Measurements from ENCODE around the gene ATP10A. TPM values are rescaled to one million over a fixed set of nuclear protein-coding genes. Genes with fewer than 3 reads are reported as not detected.

Gene ATP10A
- total and polyA plus RNA-seq, 9 donors = 0.28 to 3.2 (median 1.1) TPM

- intact Hi-C loops (cut with DNase I) = no loop called here
- H3K4me3 ChIP-seq = no peak overlapping the region
- H3K27ac ChIP-seq = peak overlapping the region; percentile 27 to 42
- H3K9me3 ChIP-seq = no peaks in the 10 kb centered on the region
- H3K4me1 ChIP-seq (ENCODE audit: insufficient read depth) = peaks cover 11% of the 10 kb centered on the region
- peak in 3 of 5 donors; percentile 24 to 46 (median 43) for DNase-seq
- H3K27me3 ChIP-seq = no peaks in the 10 kb centered on the region
- 64 to 71% (median 69%) methylated on average over 25 of the region's 25 CpGs for WGBS, 3 donors
- TF ChIP-seq CTCF (IDR thresholded peaks at IDR 0.05) (no peak), EP300 (IDR thresholded peaks at IDR 0.05) (no peak), POLR2A (IDR thresholded peaks at IDR 0.05) (no peak)
- no peaks in the 10 kb centered on the region for H3K36me3 ChIP-seq
Observed at GRCh38 chr15:25797936-25798901, 64.9 kb downstream of the ATP10A start.

- Histone ChIP-seq H3K4me1 (ENCODE audit: insufficient read depth) (peaks cover 11% of the 10 kb centered on the region), H3K4me3 (no peak overlapping the region), H3K9me3 (no peaks in the 10 kb centered on the region), H3K36me3 (no peaks in the 10 kb centered on the region), H3K27me3 (no peaks in the 10 kb centered on the region), H3K27ac (peak overlapping the region; percentile 6 to 42)
- no peak for TF ChIP-seq POLR2A (IDR thresholded peaks at IDR 0.05)
- no peak for TF ChIP-seq CTCF (IDR thresholded peaks at IDR 0.05)
- TF ChIP-seq EP300 (IDR thresholded peaks at IDR 0.05) = no peak
- 40 to 46% (median 45%) methylated on average over 7 to 8 of the region's 8 CpGs for WGBS, 3 donors
- no peak for DNase-seq
- intact Hi-C loops (cut with DNase I) = no loop called here
Observed at GRCh38 chr15:25797511-25797935, 65.6 kb downstream of the ATP10A start.

GRCh38 chr15:25797035-25797434 lies 66.1 kb downstream of the ATP10A start:
- TF ChIP-seq POLR2A (IDR thresholded peaks at IDR 0.05) (no peak), EP300 (IDR thresholded peaks at IDR 0.05) (no peak), CTCF (IDR thresholded peaks at IDR 0.05) (no peak)
- Histone ChIP-seq H3K27ac (peak overlapping the region; percentile 6 to 42), H3K9me3 (no peaks in the 10 kb centered on the region), H3K4me1 (ENCODE audit: insufficient read depth) (peaks cover 11% of the 10 kb centered on the region), H3K27me3 (no peaks in the 10 kb centered on the region), H3K36me3 (no peaks in the 10 kb centered on the region), H3K4me3 (no peak overlapping the region)
- 44 to 55% (median 50%) methylated on average over 4 of the region's 4 CpGs for WGBS, 3 donors
- intact Hi-C loops (cut with DNase I) = no loop called here
- DNase-seq = no peak

GRCh38 chr15:25796395-25796794 lies 66.7 kb downstream of the ATP10A start:
- no peak for DNase-seq
- H3K4me1 ChIP-seq (ENCODE audit: insufficient read depth) = peaks cover 11% of the 10 kb centered on the region
- H3K27ac ChIP-seq = no peak overlapping the region
- no peaks in the 10 kb centered on the region for H3K9me3 ChIP-seq
- intact Hi-C loops (cut with DNase I) = no loop called here
- no peak overlapping the region for H3K4me3 ChIP-seq
- no peaks in the 10 kb centered on the region for H3K36me3 ChIP-seq
- 88 to 91% (median 91%) methylated on average over 7 of the region's 7 CpGs for WGBS, 3 donors
- TF ChIP-seq EP300 (IDR thresholded peaks at IDR 0.05) (no peak), CTCF (IDR thresholded peaks at IDR 0.05) (no peak), POLR2A (IDR thresholded peaks at IDR 0.05) (no peak)
- H3K27me3 ChIP-seq = no peaks in the 10 kb centered on the region

All from ovary (tissue), 9 donors.